Activated naive CD8-positive, alpha-beta T cell treated with anti-CD3 and anti-CD28 coated beads, Interleukin-2, amount 50 U/mL, for 24 hours (primary cell): ENCODE data around the gene CLDN16.

Source experiments
- ATAC-seq: fragments of 150-1000 bp; cut with Tn5 transposase; one replicate; pipeline ENCODE4 v1.10.0; 2021
- DNase-seq: peaks from one replicate; pipeline ENCODE4 v3.0.0; 2021
- H3K27ac Mint-ChIP-seq: one replicate; pipeline ENCODE4 v1.8.0; 2021; ENCODE audit warnings: mild to moderate bottlenecking, mixed read lengths
- H3K27me3 Mint-ChIP-seq: one replicate; pipeline ENCODE4 v1.8.0; 2021; ENCODE audit warnings: mixed read lengths
- H3K36me3 Mint-ChIP-seq: one replicate; pipeline ENCODE4 v1.8.0; 2021; ENCODE audit warnings: low read depth, mixed read lengths
- H3K4me1 Mint-ChIP-seq: one replicate; pipeline ENCODE4 v1.8.0; 2021; ENCODE audit warnings: mixed read lengths
- H3K4me3 Mint-ChIP-seq: one replicate; pipeline ENCODE4 v1.8.0; 2021; ENCODE audit warnings: mild to moderate bottlenecking, moderate library complexity, mixed read lengths
- H3K9me3 Mint-ChIP-seq: one replicate; pipeline ENCODE4 v1.8.0; 2021; ENCODE audit warnings: mixed read lengths

CLDN16 gene

GRCh38 chr3:190443257-190443656, 55.3 kb downstream of the CLDN16 start:
- Mint-ChIP-seq H3K27ac (no peak overlapping the region), H3K36me3 (no peaks in the 10 kb centered on the region), H3K27me3 (peaks cover 3% of the 10 kb centered on the region), H3K9me3 (no peaks in the 10 kb centered on the region), H3K4me1 (peaks cover 7% of the 10 kb centered on the region), H3K4me3 (no peak overlapping the region)
- ATAC-seq (no peak), DNase-seq (no peak)

GRCh38 chr3:190444006-190444405, 56.0 kb downstream of the CLDN16 start:
- no peak overlapping the region for H3K4me3 Mint-ChIP-seq
- peaks cover 3% of the 10 kb centered on the region for H3K27me3 Mint-ChIP-seq
- no peaks in the 10 kb centered on the region for H3K36me3 Mint-ChIP-seq
- no peaks in the 10 kb centered on the region for H3K9me3 Mint-ChIP-seq
- peaks cover 7% of the 10 kb centered on the region for H3K4me1 Mint-ChIP-seq
- ATAC-seq (no peak), DNase-seq (no peak)
- no peak overlapping the region for H3K27ac Mint-ChIP-seq

GRCh38 chr3:190444576-190445145, 56.7 kb downstream of the CLDN16 start:
- ATAC-seq (no peak), DNase-seq (no peak)
- Mint-ChIP-seq H3K27me3 (peaks cover 3% of the 10 kb centered on the region), H3K9me3 (no peaks in the 10 kb centered on the region), H3K36me3 (no peaks in the 10 kb centered on the region), H3K4me3 (no peak overlapping the region), H3K4me1 (peaks cover 7% of the 10 kb centered on the region), H3K27ac (no peak overlapping the region)

GRCh38 chr3:190446573-190447279, 58.8 kb downstream of the CLDN16 start:
- DNase-seq (no peak), ATAC-seq (no peak)
- Mint-ChIP-seq H3K4me1 (peaks cover 7% of the 10 kb centered on the region), H3K4me3 (no peak overlapping the region), H3K36me3 (no peaks in the 10 kb centered on the region), H3K27ac (no peak overlapping the region), H3K27me3 (no peaks in the 10 kb centered on the region), H3K9me3 (no peaks in the 10 kb centered on the region)

GRCh38 chr3:190448256-190448655, 60.3 kb downstream of the CLDN16 start:
- Mint-ChIP-seq H3K4me3 (no peak overlapping the region), H3K27ac (no peak overlapping the region), H3K4me1 (peaks cover 7% of the 10 kb centered on the region), H3K27me3 (no peaks in the 10 kb centered on the region), H3K36me3 (no peaks in the 10 kb centered on the region), H3K9me3 (no peaks in the 10 kb centered on the region)
- DNase-seq = no peak
- no peak for ATAC-seq

GRCh38 chr3:190449801-190450200, 61.8 kb downstream of the CLDN16 start, which contains the start of gene TMEM207:
TMEM207 (minus strand) TSS chr3:190449901; CDS start chr3:190449809, 92 bp downstream.
- Mint-ChIP-seq H3K4me3 (no peak within 1 kb of the TSS), H3K4me1 (peaks cover 7% of the 10 kb centered on the region), H3K9me3 (no peaks in the 10 kb centered on the region), H3K27ac (no peak within 1 kb of the TSS), H3K36me3 (no peaks in the 10 kb centered on the region), H3K27me3 (peaks cover 1% of the 10 kb centered on the region)
- DNase-seq (no peak), ATAC-seq (no peak)

- Mint-ChIP-seq H3K4me1 (no peaks in the 10 kb centered on the region), H3K9me3 (no peaks in the 10 kb centered on the region), H3K36me3 (no peaks in the 10 kb centered on the region), H3K27ac (no peak overlapping the region), H3K27me3 (peaks cover 11% of the 10 kb centered on the region), H3K4me3 (no peak overlapping the region)
- ATAC-seq (no peak), DNase-seq (no peak)
These were observed 67.9 kb downstream of the CLDN16 start for GRCh38 chr3:190455828-190456227.

GRCh38 chr3:190456770-190457169, 68.8 kb downstream of the CLDN16 start:
- H3K9me3 Mint-ChIP-seq = no peaks in the 10 kb centered on the region
- H3K4me1 Mint-ChIP-seq = no peaks in the 10 kb centered on the region
- H3K27ac Mint-ChIP-seq = no peak overlapping the region
- ATAC-seq (no peak), DNase-seq (no peak)
- no peaks in the 10 kb centered on the region for H3K36me3 Mint-ChIP-seq
- H3K27me3 Mint-ChIP-seq = peaks cover 13% of the 10 kb centered on the region
- no peak overlapping the region for H3K4me3 Mint-ChIP-seq

- Mint-ChIP-seq H3K27ac (no peak overlapping the region), H3K9me3 (no peaks in the 10 kb centered on the region), H3K4me3 (no peak overlapping the region), H3K4me1 (no peaks in the 10 kb centered on the region), H3K27me3 (peaks cover 24% of the 10 kb centered on the region), H3K36me3 (no peaks in the 10 kb centered on the region)
- DNase-seq = no peak
- ATAC-seq = no peak
These were observed 70.1 kb downstream of the CLDN16 start for GRCh38 chr3:190458040-190458439.
